Epithelial cell of proximal tubule (primary cell): ENCODE results near the gene FGD5. TPM values are rescaled to one million over a fixed set of nuclear protein-coding genes. Genes with fewer than 3 reads are reported as not detected.

ENCODE experiments used
- DNase-seq: peaks from one replicate; pipeline ENCODE4 v3.0.0-alpha.2; 2011; ENCODE audit warnings: low read depth
- H3K4me3 ChIP-seq: 2 replicates; pipeline ENCODE4 v1.5.1; 2011; ENCODE audit warnings: low read depth, mild to moderate bottlenecking, low read length
- CTCF ChIP-seq: conservative IDR thresholded peaks from 2 replicates; pipeline ENCODE4 v1.5.1; 2012; ENCODE audit warnings: low read depth, mild to moderate bottlenecking, low read length
- total RNA-seq: library from RNA; depleted of rRNA; stranded (reverse); fragments of >200 nt; gene quantifications from 2 replicates; pipeline ENCODE4 v1.2.3, GENCODE V29; 2015

Gene FGD5
- total RNA-seq, 1 donor from 2014 or later, result 0.06 TPM

- DNase-seq, result no peak
- no peak overlapping the region for H3K4me3 ChIP-seq
- TF ChIP-seq CTCF, result no peak
These were observed 90.5 kb downstream of the FGD5 start for GRCh38 chr3:14909250-14909649.

- DNase-seq, result no peak
- TF ChIP-seq CTCF, result no peak
- H3K4me3 ChIP-seq, result no peak overlapping the region
These were observed 92.9 kb downstream of the FGD5 start for GRCh38 chr3:14911651-14912050.

GRCh38 chr3:14913071-14913925, 94.5 kb downstream of the FGD5 start:
- no peak for TF ChIP-seq CTCF
- H3K4me3 ChIP-seq, result no peak overlapping the region
- DNase-seq, result no peak

GRCh38 chr3:14913926-14914778, 95.4 kb downstream of the FGD5 start:
- TF ChIP-seq CTCF, result no peak
- no peak overlapping the region for H3K4me3 ChIP-seq
- DNase-seq, result no peak

- no peak for DNase-seq
- no peak overlapping the region for H3K4me3 ChIP-seq
- no peak for TF ChIP-seq CTCF
These were observed 96.0 kb downstream of the FGD5 start for GRCh38 chr3:14914779-14915117.

GRCh38 chr3:14915636-14916222, 97.0 kb downstream of the FGD5 start:
- H3K4me3 ChIP-seq, result no peak overlapping the region
- TF ChIP-seq CTCF, result peak; percentile 37
- no peak for DNase-seq
